CD4-positive, alpha-beta memory T cell (primary cell): Measurements from ENCODE around the gene DBNDD2. TPM values are rescaled to one million over a fixed set of nuclear protein-coding genes. Genes with fewer than 3 reads are reported as not detected.
A peak's percentile ranks its signal among the peaks of the same experiment; 100 is the strongest.

Source experiments
- CTCF ChIA-PET: fragments of 350-600 bp; sonication (Branson Sonifier 250); formaldehyde crosslinking; loops from one replicate; lab custom pipeline; 2021; ENCODE audit warnings: inconsistent platforms; ENCODE audit not compliant: partially characterized antibody; lab: Charles Lee
- POLR2A ChIA-PET: fragments of 350-600 bp; sonication (Branson Sonifier 250); formaldehyde crosslinking; loops from one replicate; lab custom pipeline; 2021; ENCODE audit not compliant: partially characterized antibody; lab: Charles Lee
- DNase-seq, 5 donors: peaks; one replicate each; pipeline versions ENCODE4 v3.0.0 to v3.0.0-alpha.2; 2020 to 2022; ENCODE audit warnings: mixed read lengths in 1 of 5
- H3K27ac ChIP-seq: one replicate; pipeline ENCODE4 v1.7.0; 2013; ENCODE audit warnings: low read depth, low read length
- H3K27me3 ChIP-seq: 2 replicates; pipeline ENCODE4 v1.7.0; 2013; ENCODE audit warnings: mild to moderate bottlenecking, low read length, moderate library complexity; ENCODE audit not compliant: insufficient read depth
- H3K36me3 ChIP-seq: 2 replicates; pipeline ENCODE4 v1.7.0; 2013; ENCODE audit warnings: mild to moderate bottlenecking, low read length, moderate library complexity; ENCODE audit not compliant: insufficient read depth
- H3K4me1 ChIP-seq: 2 replicates; pipeline ENCODE4 v1.7.0; 2013; ENCODE audit warnings: mild to moderate bottlenecking, low read length, moderate library complexity; ENCODE audit not compliant: insufficient read depth
- H3K4me3 ChIP-seq, 2 donors: one replicate each; pipeline ENCODE4 v1.7.0; 2013; ENCODE audit warnings: low read length in 2 of 2, mild to moderate bottlenecking in 1 of 2
- H3K9me3 ChIP-seq, 2 donors: one replicate each; pipeline ENCODE4 v1.7.0; 2013; ENCODE audit warnings: low read length in 2 of 2, control low read depth in 1 of 2; ENCODE audit not compliant: control insufficient read depth in 1 of 2
- H3K27ac Mint-ChIP-seq, 7 donors: one replicate each; pipeline ENCODE4 v1.8.0; 2020 to 2021; ENCODE audit warnings: mixed read lengths in 7 of 7, mild to moderate bottlenecking in 6 of 7, inconsistent platforms in 3 of 7, moderate library complexity in 3 of 7
- H3K27me3 Mint-ChIP-seq, 2 donors: one replicate each; pipeline ENCODE4 v1.8.0; 2020 to 2021; ENCODE audit warnings: mixed read lengths in 2 of 2
- H3K36me3 Mint-ChIP-seq, 2 donors: one replicate each; pipeline ENCODE4 v1.8.0; 2020 to 2021; ENCODE audit warnings: mixed read lengths in 2 of 2, inconsistent platforms in 1 of 2, mild to moderate bottlenecking in 1 of 2
- H3K4me1 Mint-ChIP-seq, 4 donors: one replicate each; pipeline ENCODE4 v1.8.0; 2020 to 2021; ENCODE audit warnings: mixed read lengths in 4 of 4, mild to moderate bottlenecking in 1 of 4
- H3K4me3 Mint-ChIP-seq, 8 donors: one replicate each; pipeline ENCODE4 v1.8.0; 2020 to 2021; ENCODE audit warnings: mixed read lengths in 8 of 8, mild to moderate bottlenecking in 7 of 8, moderate library complexity in 6 of 8, inconsistent platforms in 3 of 8
- H3K9me3 Mint-ChIP-seq, 8 donors: one replicate each; pipeline ENCODE4 v1.8.0; 2020 to 2021; ENCODE audit warnings: mixed read lengths in 8 of 8, mild to moderate bottlenecking in 5 of 8, inconsistent platforms in 3 of 8, moderate library complexity in 1 of 8
- intact Hi-C: fragments of 100-400 bp; cut with micrococcal nuclease; formaldehyde crosslinking; loops from one replicate; pipeline ENCODE4 v1.15.1; 2023
- polyA plus RNA-seq, 2 donors: library from polyadenylated mRNA; unstranded; fragments of 300-500 nt; fragmentation: Illumina TruSeq; gene quantifications; one replicate each; pipeline ENCODE4 v1.2.3, GENCODE V29; 2021
- total RNA-seq, 2 experiments: library from RNA; stranded (reverse); gene quantifications; one replicate each; pipeline ENCODE4 v1.2.3, GENCODE V29; 2021

Gene DBNDD2
- total and polyA plus RNA-seq, 4 experiments from 2014 or later: 12.9 to 18.4 (median 16.6) TPM

- ChIA-PET POLR2A (interaction anchor here (0.8 to 11.0 kb wide), 25 partner anchors 10 to 608 kb away, joined by 3 to 179 read pairs (median 6); partner anchors contain the start of genes DBNDD2, DNTTIP1, PCIF1 and PIGT), CTCF (interaction anchor here (0.8 to 20.6 kb wide), 20 partner anchors 10 to 407 kb away, joined by 3 to 543 read pairs (median 10); partner anchors contain the start of gene PIGT)
- intact Hi-C loops: loop anchor here (1.0 to 5.0 kb wide), 6 partner anchors 9 to 397 kb away; partner anchors contain the start of genes PIGT and STK4
- Histone ChIP-seq H3K4me1 (peaks cover 46% of the 10 kb centered on the region), H3K9me3 (no peaks in the 10 kb centered on the region), H3K27me3 (no peaks in the 10 kb centered on the region), H3K27ac (peak overlapping the region; percentile 97), H3K36me3 (peaks cover 30% of the 10 kb centered on the region), H3K4me3 (peak overlapping the region; percentile 67 to 83)
- Mint-ChIP-seq H3K27ac (peak overlapping the region; percentile 98 to 100 (median 100)), H3K4me1 (peaks cover 33 to 60% (median 55%) of the 10 kb centered on the region in 4 donors), H3K9me3 (no peaks in the 10 kb centered on the region), H3K27me3 (no peaks in the 10 kb centered on the region), H3K36me3 (peaks cover 22 to 46% of the 10 kb centered on the region in 2 donors), H3K4me3 (peak overlapping the region; percentile 95 to 99 (median 98))
- DNase-seq: no peak
Measured at GRCh38 chr20:45363611-45364492, 44.2 kb upstream of the DBNDD2 start.

GRCh38 chr20:45365444-45365970 lies 42.6 kb upstream of the DBNDD2 start:
- no peaks in the 10 kb centered on the region for H3K27me3 ChIP-seq
- H3K4me3 ChIP-seq: no peak overlapping the region
- ChIA-PET CTCF (interaction anchor here (0.5 to 20.6 kb wide), 4 partner anchors 8 to 84 kb away, joined by 3 to 543 read pairs (median 94); no protein-coding TSS in a partner anchor), POLR2A (interaction anchor here (1.1 to 11.0 kb wide), 4 partner anchors 8 to 71 kb away, joined by 3 to 179 read pairs (median 62); partner anchors contain the start of gene PIGT)
- no peak overlapping the region for H3K27ac ChIP-seq
- Mint-ChIP-seq H3K4me1 (peaks cover 34 to 65% (median 57%) of the 10 kb centered on the region in 4 donors), H3K27me3 (no peaks in the 10 kb centered on the region), H3K36me3 (peaks cover 22 to 48% of the 10 kb centered on the region in 2 donors), H3K4me3 (peak overlapping the region in 3 of 8 donors; percentile 24 to 71 (median 28)), H3K27ac (peak overlapping the region in 4 of 7 donors; percentile 38 to 98 (median 85)), H3K9me3 (no peaks in the 10 kb centered on the region)
- DNase-seq: no peak
- H3K9me3 ChIP-seq: no peaks in the 10 kb centered on the region
- intact Hi-C loops: no loop called here
- peaks cover 51% of the 10 kb centered on the region for H3K4me1 ChIP-seq
- H3K36me3 ChIP-seq: peaks cover 30% of the 10 kb centered on the region

GRCh38 chr20:45366192-45366591 lies 41.9 kb upstream of the DBNDD2 start:
- no peak overlapping the region for H3K4me3 Mint-ChIP-seq
- H3K27ac Mint-ChIP-seq: peak overlapping the region in 2 of 7 donors; percentile 84 to 89
- no peak for DNase-seq
- peaks cover 34 to 72% (median 60%) of the 10 kb centered on the region in 4 donors for H3K4me1 Mint-ChIP-seq
- H3K36me3 ChIP-seq: peaks cover 30% of the 10 kb centered on the region
- no peak overlapping the region for H3K4me3 ChIP-seq
- no peaks in the 10 kb centered on the region for H3K9me3 Mint-ChIP-seq
- intact Hi-C loops: no loop called here
- peaks cover 22 to 49% of the 10 kb centered on the region in 2 donors for H3K36me3 Mint-ChIP-seq
- peaks cover 51% of the 10 kb centered on the region for H3K4me1 ChIP-seq
- H3K27me3 Mint-ChIP-seq: no peaks in the 10 kb centered on the region
- H3K27ac ChIP-seq: no peak overlapping the region
- CTCF ChIA-PET: interaction anchor here (1.2 to 20.6 kb wide), 3 partner anchors 8 to 84 kb away, joined by 5 to 543 read pairs (median 184); no protein-coding TSS in a partner anchor
- H3K27me3 ChIP-seq: no peaks in the 10 kb centered on the region
- no peaks in the 10 kb centered on the region for H3K9me3 ChIP-seq
- POLR2A ChIA-PET: interaction anchor here (0.5 to 11.0 kb wide), 3 partner anchors 51 to 70 kb away, joined by 3 to 121 read pairs (median 4); partner anchors contain the start of gene PIGT

- ChIA-PET POLR2A (interaction anchor here (0.5 to 11.0 kb wide), 2 partner anchors 51 to 54 kb away, joined by 4 to 121 read pairs; partner anchors contain the start of gene PIGT), CTCF (interaction anchor here (20.6 kb wide), 1 partner anchor 69 kb away, joined by 543 read pairs; no protein-coding TSS in a partner anchor)
- H3K36me3 Mint-ChIP-seq: peaks cover 22 to 49% of the 10 kb centered on the region in 2 donors
- H3K9me3 ChIP-seq: no peaks in the 10 kb centered on the region
- peak overlapping the region in 3 of 7 donors; percentile 43 to 89 (median 84) for H3K27ac Mint-ChIP-seq
- DNase-seq: no peak
- H3K9me3 Mint-ChIP-seq: peaks cover 0 to 1% (median 0%) of the 10 kb centered on the region in 8 donors
- no peak overlapping the region for H3K4me3 ChIP-seq
- peaks cover 51% of the 10 kb centered on the region for H3K4me1 ChIP-seq
- H3K27me3 ChIP-seq: no peaks in the 10 kb centered on the region
- no peak overlapping the region for H3K27ac ChIP-seq
- no peak overlapping the region for H3K4me3 Mint-ChIP-seq
- H3K4me1 Mint-ChIP-seq: peaks cover 38 to 77% (median 62%) of the 10 kb centered on the region in 4 donors
- H3K27me3 Mint-ChIP-seq: no peaks in the 10 kb centered on the region
- intact Hi-C loops: no loop called here
- peaks cover 30% of the 10 kb centered on the region for H3K36me3 ChIP-seq
Measured at GRCh38 chr20:45366631-45367030, 41.5 kb upstream of the DBNDD2 start.

GRCh38 chr20:45367126-45367525 lies 41.0 kb upstream of the DBNDD2 start:
- ChIA-PET POLR2A (interaction anchor here (11.0 kb wide), 1 partner anchor 51 kb away, joined by 121 read pairs; the partner anchor contains the start of gene PIGT), CTCF (interaction anchor here (20.6 kb wide), 1 partner anchor 69 kb away, joined by 543 read pairs; no protein-coding TSS in a partner anchor)
- H3K9me3 ChIP-seq: no peaks in the 10 kb centered on the region
- intact Hi-C loops: no loop called here
- DNase-seq: no peak
- no peak overlapping the region for H3K4me3 ChIP-seq
- H3K36me3 ChIP-seq: peaks cover 30% of the 10 kb centered on the region
- H3K27ac ChIP-seq: no peak overlapping the region
- peaks cover 22 to 49% of the 10 kb centered on the region in 2 donors for H3K36me3 Mint-ChIP-seq
- H3K27me3 Mint-ChIP-seq: no peaks in the 10 kb centered on the region
- H3K27ac Mint-ChIP-seq: peak overlapping the region in 4 of 7 donors; percentile 25 to 92 (median 64)
- H3K4me3 Mint-ChIP-seq: peak overlapping the region in 1 of 8 donors; percentile 10
- H3K9me3 Mint-ChIP-seq: peaks cover 0 to 1% (median 0%) of the 10 kb centered on the region in 8 donors
- no peaks in the 10 kb centered on the region for H3K27me3 ChIP-seq
- H3K4me1 ChIP-seq: peaks cover 52% of the 10 kb centered on the region
- H3K4me1 Mint-ChIP-seq: peaks cover 38 to 81% (median 65%) of the 10 kb centered on the region in 4 donors

- H3K36me3 Mint-ChIP-seq: peaks cover 22 to 44% of the 10 kb centered on the region in 2 donors
- peak overlapping the region; percentile 14 to 76 (median 64) for H3K4me3 Mint-ChIP-seq
- Histone ChIP-seq H3K4me1 (peaks cover 61% of the 10 kb centered on the region), H3K27ac (peak overlapping the region; percentile 36), H3K9me3 (no peaks in the 10 kb centered on the region), H3K27me3 (no peaks in the 10 kb centered on the region), H3K36me3 (peaks cover 30% of the 10 kb centered on the region), H3K4me3 (peak overlapping the region in 1 of 2 donors; percentile 6)
- peaks cover 0 to 6% (median 0%) of the 10 kb centered on the region in 8 donors for H3K9me3 Mint-ChIP-seq
- peak overlapping the region; percentile 80 to 94 (median 87) for H3K27ac Mint-ChIP-seq
- peak; percentile 51 to 64 (median 54) for DNase-seq
- intact Hi-C loops: no loop called here
- no peaks in the 10 kb centered on the region for H3K27me3 Mint-ChIP-seq
- CTCF ChIA-PET: interaction anchor here (0.6 to 20.6 kb wide), 7 partner anchors 13 to 403 kb away, joined by 3 to 543 read pairs (median 5); no protein-coding TSS in a partner anchor
- POLR2A ChIA-PET: interaction anchor here (0.7 to 11.0 kb wide), 8 partner anchors 9 to 76 kb away, joined by 3 to 121 read pairs (median 3); partner anchors contain the start of gene PIGT
- peaks cover 37 to 80% (median 68%) of the 10 kb centered on the region in 4 donors for H3K4me1 Mint-ChIP-seq
Measured at GRCh38 chr20:45368221-45368980, 39.7 kb upstream of the DBNDD2 start.
